ENCODE data around the gene SLC35F4. TPM values are rescaled to one million over a fixed set of nuclear protein-coding genes. Genes with fewer than 3 reads are reported as not detected.
"Not testable (repeated sequence)": the region's sequence is repeated elsewhere in the genome, so short reads cannot be mapped to it uniquely, and the experiment has no call there.

Gene SLC35F4
- polyA plus RNA-seq, 1 donor = 4.3 TPM

DNA sequence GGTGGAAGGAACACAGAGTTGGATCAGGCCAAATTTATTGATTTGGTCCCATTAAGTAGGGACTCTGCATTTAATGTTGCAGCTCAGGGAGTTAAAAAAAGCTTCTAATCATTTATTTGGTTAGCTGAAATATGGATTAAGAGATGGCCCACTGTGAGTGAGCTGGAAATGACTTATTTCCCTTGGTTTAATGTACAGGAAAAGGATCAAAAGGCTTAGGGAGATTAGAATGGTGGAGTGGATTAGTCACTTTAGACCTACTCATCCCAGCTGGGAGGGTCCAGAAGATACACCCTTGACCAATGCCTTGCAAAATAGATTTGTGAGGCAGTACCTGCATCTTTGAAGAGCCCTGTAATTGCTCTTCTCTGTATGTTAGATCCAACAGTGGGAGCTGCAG is 143.8 kb downstream of the SLC35F4 start:
- not testable (repeated sequence) for DNase-seq

DNA sequence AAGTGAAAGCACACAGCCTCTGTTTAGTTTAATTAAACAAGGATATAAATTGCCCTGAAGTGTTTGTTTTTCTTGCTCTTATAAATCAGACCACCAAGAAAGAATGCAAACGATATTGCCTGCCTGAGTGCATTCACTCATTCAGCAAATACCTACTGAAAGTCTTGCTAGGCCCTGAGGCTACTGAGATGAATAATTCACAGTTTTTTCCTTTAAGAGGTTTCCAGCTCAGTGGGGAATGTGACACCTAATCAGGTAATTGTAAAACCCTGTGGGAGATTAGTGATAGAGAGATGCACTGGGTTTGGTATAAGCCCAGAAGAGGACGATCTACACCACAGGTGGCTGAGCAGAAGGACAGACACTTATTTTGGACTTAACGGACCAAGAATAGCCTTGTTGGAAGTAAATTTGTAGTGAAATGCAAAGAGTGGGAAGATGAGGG is 151.4 kb downstream of the SLC35F4 start:
- DNase-seq = peak; percentile 76

DNA sequence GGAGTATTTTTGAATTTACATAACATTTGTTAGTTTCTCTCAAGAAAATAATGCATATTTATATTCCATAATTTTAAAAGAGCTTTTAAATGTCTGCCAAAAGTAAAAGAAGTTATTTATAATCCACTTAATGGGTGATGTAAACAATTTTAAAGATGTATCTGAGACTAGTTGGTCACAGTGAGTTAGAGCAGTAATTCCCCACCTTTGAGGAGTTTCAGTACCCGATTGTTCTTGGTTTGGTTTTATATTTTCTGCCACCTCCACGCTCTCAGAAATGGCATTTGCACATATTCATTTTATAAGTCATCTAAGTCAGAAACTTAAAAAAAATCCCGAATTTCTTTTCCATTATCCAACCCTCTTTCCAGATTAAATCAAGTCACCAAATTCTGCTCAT is 153.2 kb downstream of the SLC35F4 start:
- no peak for DNase-seq

DNA sequence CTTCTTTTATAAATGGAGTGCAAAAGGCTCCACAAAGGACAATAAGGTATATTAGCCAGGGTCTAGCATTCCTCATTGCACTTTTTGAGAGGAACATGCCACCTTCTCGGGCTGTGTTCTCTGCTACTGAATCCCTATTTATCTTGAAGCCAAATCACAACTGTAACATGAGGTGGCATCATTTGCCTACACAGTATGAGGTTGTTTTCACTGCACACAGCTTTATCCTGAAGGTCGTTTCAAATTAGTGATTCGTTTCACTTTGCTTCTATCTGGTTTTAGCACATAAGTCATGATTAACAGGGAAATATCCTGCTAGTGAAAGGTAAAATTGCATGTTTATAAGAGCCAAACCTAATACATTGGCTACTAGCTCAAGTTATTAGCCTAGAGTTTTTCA is 153.8 kb downstream of the SLC35F4 start:
- no peak for DNase-seq

DNA sequence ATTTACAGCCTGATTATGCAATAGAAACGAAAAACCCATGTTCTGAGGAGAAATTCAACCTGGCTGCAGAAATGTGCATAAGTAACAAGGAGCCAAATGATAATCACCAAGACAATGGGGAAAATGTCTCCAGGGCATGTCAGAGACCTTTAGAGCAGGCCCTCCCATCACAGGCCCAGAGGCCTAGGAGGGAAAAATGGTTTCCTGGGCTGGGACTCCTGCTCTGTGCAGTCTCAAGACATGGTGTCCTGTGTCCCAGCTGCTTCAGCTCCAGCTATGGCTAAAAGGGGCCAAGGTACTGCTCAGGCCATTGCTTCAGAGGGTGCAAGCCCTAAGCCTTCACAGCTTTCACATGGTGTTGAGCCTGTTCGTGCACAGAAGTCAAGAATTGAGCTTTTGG is 156.0 kb downstream of the SLC35F4 start:
- no peak for DNase-seq

DNA sequence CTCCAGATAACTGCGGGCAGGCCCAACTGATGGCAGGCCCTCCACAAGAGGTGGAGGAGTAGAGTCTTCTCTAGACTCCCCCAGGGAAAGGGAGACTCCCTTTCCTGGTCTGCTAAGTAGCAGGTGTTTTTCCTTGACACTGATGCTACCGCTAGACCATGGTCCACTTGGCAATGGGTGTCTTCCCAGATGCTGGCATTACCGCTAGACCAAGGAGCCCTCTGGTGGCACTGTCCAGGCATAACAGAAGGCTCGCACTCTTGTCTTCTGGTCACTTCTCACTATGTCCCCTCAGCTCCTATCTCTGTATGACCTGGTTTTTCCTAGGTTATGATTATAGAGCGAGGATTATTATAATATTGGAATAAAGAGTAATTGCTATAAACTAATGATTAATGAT is 156.8 kb downstream of the SLC35F4 start:
- DNase-seq = not testable (repeated sequence)

DNA sequence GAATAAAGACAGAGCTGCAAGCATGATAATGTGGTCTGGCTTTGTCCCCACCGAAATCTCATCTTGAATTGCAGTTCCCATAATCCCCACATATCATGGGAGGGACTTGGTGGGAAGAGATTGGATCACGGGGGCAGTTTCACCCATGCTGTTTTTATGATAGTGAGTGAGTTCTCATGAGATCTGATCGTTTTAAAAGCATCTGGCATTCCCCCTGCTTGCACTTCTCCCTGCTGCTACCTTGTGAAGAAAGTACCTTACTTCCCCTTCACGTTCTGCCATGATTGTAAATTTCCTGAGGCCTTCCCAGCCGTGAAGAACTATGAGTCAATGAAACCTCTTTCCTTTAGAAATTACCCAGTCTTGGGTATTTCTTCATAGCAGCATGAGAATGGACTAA is 158.7 kb downstream of the SLC35F4 start:
- DNase-seq = no peak

DNA sequence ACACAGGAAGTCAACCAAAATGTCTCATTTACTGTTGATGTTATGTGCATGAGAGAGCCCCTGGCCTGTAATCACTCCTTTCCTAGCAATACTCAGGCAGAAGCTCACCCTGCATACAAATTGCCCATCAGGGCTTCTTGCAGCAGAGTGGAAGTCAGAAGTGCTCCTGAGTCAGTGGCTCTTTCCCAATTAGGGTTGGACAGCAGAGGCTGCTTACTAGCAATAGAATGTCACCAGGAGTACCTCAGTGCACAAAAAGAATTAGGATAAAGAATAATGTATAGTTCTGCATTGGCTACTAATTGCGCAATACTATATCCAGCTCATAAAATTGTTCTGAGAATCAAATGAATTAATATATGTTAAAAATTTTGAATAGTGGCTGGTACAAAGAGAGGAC is 161.1 kb downstream of the SLC35F4 start:
- no peak for DNase-seq

DNA sequence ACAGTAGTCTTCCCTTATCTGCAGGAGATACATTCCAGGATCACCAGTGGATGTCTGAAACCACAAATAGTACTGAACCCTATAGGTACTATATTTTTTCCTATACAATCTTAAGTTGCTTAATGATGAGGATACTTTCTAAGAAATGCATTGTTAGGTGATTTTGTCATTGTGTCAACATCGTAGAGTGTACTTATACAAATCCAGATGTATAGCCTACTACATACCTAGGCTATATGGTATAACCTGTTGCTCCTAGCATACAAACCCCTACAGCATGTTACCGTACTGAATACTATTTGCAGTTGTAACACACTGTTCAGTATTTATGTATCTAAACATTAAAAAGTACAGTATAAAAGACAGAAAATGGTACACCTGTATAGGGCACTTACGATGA is 165.9 kb downstream of the SLC35F4 start:
- DNase-seq = no peak

DNA sequence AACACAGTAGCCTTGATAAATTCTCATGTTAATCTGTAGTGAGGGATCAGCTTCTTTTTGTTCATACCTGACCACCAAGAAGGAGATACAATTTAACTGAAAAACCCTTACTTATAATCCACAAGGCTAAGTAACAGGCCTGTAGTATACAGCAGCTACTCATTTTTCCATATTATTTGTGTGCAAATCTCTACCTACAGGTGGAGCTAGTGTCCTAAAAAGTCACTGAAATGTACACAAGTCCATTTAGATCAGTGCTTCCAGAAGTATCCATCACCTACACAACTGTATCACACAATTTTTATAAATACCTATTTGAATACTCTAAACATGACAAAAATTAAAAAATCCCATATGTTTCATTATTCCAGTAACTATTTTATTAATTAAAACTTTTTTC is 173.2 kb downstream of the SLC35F4 start:
- DNase-seq = no peak

DNA sequence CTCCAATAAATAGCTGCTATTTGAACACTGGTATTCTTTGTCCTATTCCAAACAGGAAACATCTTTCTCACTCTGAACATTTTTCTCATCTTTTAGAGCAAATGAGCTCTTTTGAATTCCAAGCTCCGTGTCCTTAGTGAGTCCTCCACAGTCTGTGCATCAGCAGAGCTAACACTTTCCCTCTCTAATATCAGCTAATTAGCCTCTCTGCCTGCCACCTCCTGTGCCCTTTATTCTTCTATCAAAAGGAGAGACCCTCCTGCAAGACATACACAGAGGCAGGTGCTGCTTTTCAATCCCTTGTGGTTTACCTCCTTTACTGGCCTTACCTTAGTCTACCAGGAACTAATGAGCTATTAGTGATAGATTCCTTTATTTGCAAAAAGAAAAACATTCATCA is 178.5 kb downstream of the SLC35F4 start:
- no peak for DNase-seq

DNA sequence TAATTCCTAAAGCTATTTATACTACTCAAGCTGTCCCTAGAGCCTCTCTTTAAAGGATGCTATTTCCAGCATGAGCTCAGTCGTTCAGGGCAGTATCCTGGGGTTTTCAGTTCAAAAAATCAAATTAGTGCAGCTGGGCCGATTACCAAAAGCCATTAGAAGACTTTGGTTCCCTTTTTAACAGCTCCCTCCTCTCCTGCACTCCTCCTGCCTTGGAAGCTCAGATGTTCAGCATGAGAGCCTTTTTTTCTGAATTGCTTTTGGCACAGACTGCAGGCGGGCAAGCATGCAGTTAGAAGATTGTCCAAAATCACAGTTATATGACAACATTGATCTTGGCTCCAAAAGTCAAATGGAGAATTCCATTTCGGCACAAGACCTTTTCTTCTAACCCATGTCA is 179.6 kb downstream of the SLC35F4 start:
- no peak for DNase-seq

DNA sequence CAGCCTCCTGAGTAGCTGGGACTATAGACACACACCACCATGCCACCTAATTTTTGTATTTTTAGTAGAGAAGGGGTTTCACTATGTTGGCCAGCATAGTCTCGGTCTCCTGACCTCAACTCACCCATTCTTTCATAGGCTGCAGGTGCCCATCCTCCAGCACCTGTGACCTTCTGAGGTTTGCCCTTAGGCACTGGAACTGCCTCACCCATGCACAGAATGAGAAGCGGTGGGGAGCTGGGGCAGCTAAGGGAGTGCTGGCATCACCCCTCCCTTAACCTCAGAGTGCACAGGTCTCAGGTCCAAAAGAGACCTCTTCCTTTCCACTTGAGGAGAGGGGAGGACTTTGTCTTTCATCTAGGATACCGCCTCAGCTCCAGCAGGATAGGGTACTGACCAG is 194.9 kb downstream of the SLC35F4 start:
- no peak for DNase-seq

DNA sequence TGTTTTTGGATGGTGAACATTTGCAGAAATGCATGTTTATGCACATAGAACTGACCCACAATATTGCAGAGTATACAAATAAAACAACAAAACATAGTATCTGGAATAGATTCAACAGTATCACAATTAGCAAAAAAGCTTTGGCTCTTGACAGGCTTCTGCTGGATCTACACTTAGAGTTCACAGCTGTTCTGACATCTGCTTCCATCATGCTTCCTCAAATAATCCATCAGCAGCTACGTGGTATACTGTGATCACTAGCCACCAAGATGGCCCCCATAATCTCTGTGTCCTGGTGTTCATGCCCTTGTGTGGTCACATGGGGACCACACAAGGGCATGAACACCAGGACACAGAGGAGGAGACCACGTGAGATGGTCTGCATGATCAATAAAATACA is 205.7 kb downstream of the SLC35F4 start:
- no peak for DNase-seq

DNA sequence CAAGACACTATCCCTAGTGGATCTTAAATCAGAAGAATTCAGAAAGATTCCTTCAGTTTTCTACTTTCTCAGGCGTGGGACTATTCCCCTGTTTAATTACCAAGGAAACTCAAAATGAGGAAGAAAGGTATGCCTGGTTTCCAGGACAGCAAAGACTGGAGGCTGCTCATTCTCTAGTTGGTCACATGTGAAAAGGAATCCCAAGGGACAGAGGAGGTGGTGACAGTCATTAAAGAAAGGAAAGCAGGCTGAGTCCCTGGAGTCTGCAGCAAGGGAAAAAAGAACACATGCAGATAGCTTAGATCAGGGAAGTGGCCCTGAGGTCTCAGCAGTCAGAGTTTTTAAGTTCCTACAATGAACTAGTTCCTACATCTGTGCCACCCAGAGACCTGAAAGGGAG is 206.8 kb downstream of the SLC35F4 start:
- no peak for DNase-seq

DNA sequence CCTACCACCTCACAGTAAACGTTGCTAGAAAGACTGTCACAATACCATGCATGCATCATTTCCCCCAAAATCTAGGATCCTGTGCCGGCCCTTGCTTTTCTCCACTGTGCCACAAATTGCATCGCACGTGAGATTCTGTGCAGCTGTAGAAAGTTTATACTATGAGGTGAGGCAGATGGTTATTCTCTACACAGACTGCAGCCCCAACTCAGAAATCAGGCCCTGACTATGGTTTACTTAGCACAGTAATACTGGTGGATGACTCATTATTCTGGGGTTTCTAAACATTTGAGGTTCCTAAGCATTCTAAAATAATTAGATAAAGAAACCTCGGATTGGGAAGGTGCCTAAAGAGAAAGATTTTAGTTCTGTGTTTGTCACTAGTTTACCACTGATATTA is 208.4 kb downstream of the SLC35F4 start:
- no peak for DNase-seq

DNA sequence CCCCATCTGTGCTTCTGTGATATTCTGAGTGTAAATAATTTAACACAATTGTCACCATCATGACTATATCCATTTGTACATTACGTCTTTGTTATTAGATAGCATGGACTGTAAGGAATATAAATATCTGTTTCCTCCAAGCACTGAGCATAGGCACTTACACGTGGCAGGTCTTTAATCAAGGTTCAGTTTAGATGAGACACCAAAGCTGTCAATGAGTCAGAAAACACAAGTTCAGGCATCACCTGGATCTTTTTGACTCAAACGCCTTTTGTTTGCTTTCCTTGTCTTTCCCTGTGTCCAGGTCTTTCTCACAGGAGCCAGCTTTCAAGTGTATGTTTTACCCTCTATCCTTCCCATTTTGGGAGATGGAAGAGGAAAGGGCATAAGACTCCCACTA is 209.0 kb downstream of the SLC35F4 start:
- DNase-seq = no peak

DNA sequence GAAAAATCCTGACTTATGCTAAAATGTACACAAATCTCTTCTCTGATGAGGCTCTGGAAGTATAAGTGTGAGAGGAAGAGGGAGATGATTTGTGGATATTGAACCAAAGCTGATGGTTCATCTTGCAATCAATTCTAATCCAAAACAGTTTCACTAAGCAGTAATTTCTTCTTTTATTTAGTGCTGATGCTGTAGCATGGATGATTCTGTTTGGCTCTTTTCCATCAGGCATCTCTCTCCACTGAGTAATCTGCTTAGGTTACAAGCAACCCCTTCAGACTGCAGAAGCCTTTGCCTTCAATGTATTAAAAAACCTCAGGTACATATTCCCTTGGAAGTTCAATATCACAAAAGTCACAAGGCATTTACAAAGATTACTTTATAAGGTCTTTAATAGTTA is 213.1 kb downstream of the SLC35F4 start:
- DNase-seq = no peak

DNA sequence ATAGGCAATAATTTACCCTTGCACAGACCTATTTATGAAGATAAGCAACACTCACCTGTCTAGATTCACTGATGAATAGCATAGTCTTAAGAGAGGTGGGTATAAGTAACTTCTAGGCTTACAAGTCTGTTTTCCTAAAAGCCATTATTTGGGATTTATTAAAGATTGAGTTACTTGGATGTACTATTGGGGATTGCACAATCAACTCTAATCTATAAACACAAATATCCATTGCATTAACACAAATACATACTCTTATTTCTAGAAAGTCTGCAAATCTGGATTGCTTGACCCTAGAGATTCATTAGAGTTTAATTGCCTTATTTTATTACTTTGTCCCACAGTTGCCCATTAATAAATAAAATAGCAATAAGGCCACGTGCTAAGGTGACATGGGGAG is 224.1 kb downstream of the SLC35F4 start:
- no peak for DNase-seq

DNA sequence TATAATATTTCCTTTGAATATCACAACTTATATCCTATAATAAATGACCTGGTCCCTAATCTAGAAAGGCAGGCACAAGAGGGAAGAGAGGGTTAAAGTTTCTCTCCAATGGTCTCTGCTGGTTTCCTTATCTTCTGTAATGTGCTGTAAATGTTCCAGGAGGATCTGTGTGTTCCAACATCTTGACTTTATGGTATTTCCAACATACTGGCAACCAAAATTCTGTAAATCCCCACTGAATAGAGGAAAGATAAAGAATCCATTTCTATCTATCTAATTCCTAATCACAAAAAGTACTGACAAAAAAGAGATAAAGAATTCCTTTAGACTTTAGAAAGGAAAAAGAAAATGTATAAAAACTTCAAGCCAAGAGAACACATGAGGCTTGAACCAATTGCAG is 225.9 kb downstream of the SLC35F4 start:
- DNase-seq = no peak

DNA sequence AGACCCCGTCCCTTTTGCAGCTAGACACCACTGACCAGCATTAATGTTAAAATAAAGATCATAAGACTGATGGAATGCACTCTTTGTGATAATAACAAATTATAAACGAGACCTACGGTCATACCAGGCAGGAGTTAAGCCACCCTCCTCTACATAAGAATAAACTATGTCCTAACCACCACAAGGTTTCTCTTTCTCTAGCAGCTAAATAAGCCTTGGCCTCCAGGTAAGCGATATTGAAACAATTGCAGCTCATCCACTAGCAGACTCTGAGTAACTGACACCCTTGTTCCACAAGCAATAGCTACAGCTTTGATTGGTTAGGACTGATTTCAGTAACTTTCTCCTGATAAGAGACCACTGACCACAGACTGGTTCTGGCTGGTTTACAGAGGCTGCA is 228.0 kb downstream of the SLC35F4 start:
- no peak for DNase-seq

DNA sequence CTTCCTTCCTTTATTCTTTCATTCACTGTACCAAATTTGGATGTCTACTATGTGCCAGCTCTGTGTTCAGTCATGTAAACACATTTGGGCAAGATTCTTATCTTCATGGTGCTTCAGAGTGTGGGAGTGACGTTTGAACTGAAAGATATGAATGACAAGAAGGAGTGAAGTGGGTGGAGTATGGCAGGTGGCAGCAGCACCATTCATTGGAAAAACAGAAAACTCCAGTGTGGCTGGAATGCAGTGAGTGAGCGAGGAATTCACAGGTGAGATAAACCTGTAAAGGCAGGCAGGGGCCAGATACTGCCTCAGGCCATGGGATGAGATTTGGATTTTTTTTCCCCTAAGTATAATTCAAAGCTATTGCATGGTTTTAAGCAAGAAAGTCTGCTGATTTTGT is 231.6 kb downstream of the SLC35F4 start:
- DNase-seq = no peak

DNA sequence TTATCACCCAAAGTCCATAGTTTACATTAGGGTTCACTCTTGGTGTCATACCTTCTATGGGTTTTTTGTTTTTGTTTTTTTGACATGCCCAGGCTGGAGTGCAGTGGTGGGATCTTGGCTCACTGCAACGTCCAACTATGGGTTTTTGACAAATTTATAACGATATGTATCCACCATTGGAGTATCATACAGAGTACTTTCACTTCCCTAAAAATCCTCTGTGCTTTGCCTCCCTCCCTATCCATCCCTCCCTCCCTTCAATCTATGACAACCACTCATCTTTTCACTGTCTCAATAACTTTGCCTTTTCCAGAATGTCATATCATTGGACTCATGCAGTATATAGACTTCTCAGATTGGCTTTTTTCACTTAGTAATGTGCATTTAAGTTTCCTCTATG is 233.2 kb downstream of the SLC35F4 start:
- no peak for DNase-seq

DNA sequence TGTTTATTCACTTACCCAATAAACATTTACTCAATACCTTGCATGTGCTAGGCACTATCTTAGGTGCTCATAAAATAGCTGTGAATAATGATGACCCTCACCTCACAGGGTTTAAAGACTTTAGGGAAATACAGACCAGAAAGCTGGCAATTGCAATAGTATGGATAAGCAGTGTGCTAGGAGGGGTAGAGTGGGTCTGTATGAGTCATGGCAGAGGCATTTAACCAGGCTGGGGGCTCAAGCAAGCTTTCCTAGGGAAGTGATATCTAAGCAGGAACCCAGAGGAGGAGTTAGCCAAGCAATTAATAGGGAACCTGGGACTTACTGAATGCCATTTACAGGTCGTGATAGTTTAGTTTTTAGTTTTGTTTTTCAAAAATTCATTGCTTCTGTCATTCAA is 248.4 kb downstream of the SLC35F4 start:
- DNase-seq = no peak

DNA sequence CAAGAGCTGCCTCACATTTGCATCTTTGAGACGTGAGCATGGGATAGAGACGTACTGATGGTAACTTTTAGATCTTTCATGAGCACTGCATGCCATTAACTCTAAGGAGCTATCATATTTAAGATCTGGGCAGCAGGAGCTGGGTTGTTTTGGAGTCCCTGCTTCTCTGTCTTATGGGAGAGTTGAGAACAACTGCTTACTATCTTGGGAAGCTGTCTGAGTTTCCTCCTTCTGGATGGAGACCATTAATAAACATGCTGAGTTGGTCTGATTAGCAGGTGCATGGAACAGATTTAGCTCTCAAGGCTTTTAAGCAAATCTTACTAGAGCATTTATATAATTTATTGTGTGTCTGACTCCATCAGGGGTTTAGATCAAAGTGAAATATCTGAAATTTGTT is 252.9 kb downstream of the SLC35F4 start:
- DNase-seq = no peak
